ENCODE results near the gene DRC7. TPM values are rescaled to one million over a fixed set of nuclear protein-coding genes. Genes with fewer than 3 reads are reported as not detected.

Gene DRC7
- total RNA-seq, 3 donors from 2014 or later = 1.5 TPM; not detected in 2

GRCh38 chr16:57759131-57759530 is 64.5 kb downstream of the DRC7 start:
- Histone ChIP-seq H3K4me3 (no peak overlapping the region), H3K27ac (peak overlapping the region; percentile 13 to 19), H3K4me1 (no peaks in the 10 kb centered on the region), H3K27me3 (no peaks in the 10 kb centered on the region), H3K36me3 (no peaks in the 10 kb centered on the region), H3K9me3 (no peaks in the 10 kb centered on the region)
- no peak for TF ChIP-seq POLR2A (IDR thresholded peaks at IDR 0.05)
- TF ChIP-seq POLR2AphosphoS5 (IDR thresholded peaks at IDR 0.05) = no peak
- TF ChIP-seq CTCF (IDR thresholded peaks at IDR 0.05) = no peak
- intact Hi-C loops (cut with DNase I; ENCODE audit: low total_unique reads) = loop anchor here (10.0 kb wide), 1 partner anchor 86 kb away; no protein-coding TSS in a partner anchor
- DNase-seq (ENCODE audit: low spot score in 2 of 2) = no peak

DNA sequence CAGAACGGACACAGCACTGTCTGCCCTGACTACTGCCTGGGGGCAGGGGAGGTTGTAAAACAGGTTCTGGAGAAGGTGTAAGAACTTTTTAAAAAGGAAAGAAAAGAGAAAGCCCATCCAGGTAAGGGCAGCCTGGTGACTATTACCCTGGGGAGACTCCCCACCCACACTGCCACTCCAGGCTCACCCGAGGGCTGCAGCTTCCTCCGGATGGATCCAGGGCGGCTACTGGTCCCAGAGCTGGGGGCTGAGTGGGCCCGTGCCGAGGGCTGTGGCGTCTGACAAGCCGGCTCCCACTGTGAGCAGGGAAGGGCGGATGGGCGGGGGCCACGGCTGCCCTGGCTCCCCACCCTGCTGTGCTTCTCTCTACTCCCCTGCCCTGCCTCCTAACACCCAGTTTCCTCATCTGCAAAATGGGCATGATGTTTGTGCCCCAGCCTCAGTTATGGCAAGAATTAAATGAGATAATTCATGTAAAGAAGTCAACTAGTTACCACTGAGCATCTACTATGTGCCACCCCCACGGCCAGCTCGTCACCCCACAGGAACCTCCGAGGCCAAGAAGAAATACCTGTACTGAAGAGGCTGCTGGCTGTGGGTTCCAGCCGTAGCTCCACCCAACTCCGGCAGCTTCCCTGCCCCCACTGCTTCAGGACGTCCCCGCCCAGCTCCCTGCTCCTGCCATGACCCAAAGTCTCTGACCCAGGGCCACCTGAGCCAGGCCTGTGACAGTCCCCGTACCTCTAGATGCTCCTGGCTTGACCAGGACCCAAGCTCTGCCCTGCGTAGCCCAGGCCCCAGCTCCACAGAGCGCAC is 65.1 kb downstream of the DRC7 start:
- no peak overlapping the region for H3K4me3 ChIP-seq
- H3K27ac ChIP-seq = peak overlapping the region in 1 of 2 donors; percentile 13
- H3K36me3 ChIP-seq = no peaks in the 10 kb centered on the region
- no peaks in the 10 kb centered on the region for H3K4me1 ChIP-seq
- intact Hi-C loops (cut with DNase I; ENCODE audit: low total_unique reads) = loop anchor here (10.0 kb wide), 1 partner anchor 85 kb away; no protein-coding TSS in a partner anchor
- peak in 1 of 2 donors; percentile 55 for DNase-seq (ENCODE audit: low spot score in 2 of 2)
- TF ChIP-seq POLR2AphosphoS5 (IDR thresholded peaks at IDR 0.05) (no peak), CTCF (IDR thresholded peaks at IDR 0.05) (no peak), POLR2A (IDR thresholded peaks at IDR 0.05) (no peak)
- H3K9me3 ChIP-seq = no peaks in the 10 kb centered on the region
- no peaks in the 10 kb centered on the region for H3K27me3 ChIP-seq

- intact Hi-C loops (cut with DNase I; ENCODE audit: low total_unique reads) = no loop called here
- DNase-seq (ENCODE audit: low spot score in 2 of 2) = no peak
- Histone ChIP-seq H3K27ac (no peak overlapping the region), H3K36me3 (no peaks in the 10 kb centered on the region), H3K4me3 (no peak overlapping the region), H3K4me1 (no peaks in the 10 kb centered on the region), H3K27me3 (no peaks in the 10 kb centered on the region), H3K9me3 (no peaks in the 10 kb centered on the region)
- TF ChIP-seq POLR2AphosphoS5 (IDR thresholded peaks at IDR 0.05) = no peak
- TF ChIP-seq POLR2A (IDR thresholded peaks at IDR 0.05) = no peak
- no peak for TF ChIP-seq CTCF (IDR thresholded peaks at IDR 0.05)
Measured at GRCh38 chr16:57760357-57761160, 66.0 kb downstream of the DRC7 start.

- no peaks in the 10 kb centered on the region for H3K9me3 ChIP-seq
- H3K36me3 ChIP-seq = no peaks in the 10 kb centered on the region
- DNase-seq (ENCODE audit: low spot score in 2 of 2) = no peak
- no peaks in the 10 kb centered on the region for H3K4me1 ChIP-seq
- no peak overlapping the region for H3K4me3 ChIP-seq
- intact Hi-C loops (cut with DNase I; ENCODE audit: low total_unique reads) = no loop called here
- no peak for TF ChIP-seq POLR2A (IDR thresholded peaks at IDR 0.05)
- TF ChIP-seq CTCF (IDR thresholded peaks at IDR 0.05) = no peak
- no peak for TF ChIP-seq POLR2AphosphoS5 (IDR thresholded peaks at IDR 0.05)
- H3K27ac ChIP-seq = no peak overlapping the region
- H3K27me3 ChIP-seq = no peaks in the 10 kb centered on the region
Measured at GRCh38 chr16:57761301-57761700, 66.7 kb downstream of the DRC7 start.

DNA sequence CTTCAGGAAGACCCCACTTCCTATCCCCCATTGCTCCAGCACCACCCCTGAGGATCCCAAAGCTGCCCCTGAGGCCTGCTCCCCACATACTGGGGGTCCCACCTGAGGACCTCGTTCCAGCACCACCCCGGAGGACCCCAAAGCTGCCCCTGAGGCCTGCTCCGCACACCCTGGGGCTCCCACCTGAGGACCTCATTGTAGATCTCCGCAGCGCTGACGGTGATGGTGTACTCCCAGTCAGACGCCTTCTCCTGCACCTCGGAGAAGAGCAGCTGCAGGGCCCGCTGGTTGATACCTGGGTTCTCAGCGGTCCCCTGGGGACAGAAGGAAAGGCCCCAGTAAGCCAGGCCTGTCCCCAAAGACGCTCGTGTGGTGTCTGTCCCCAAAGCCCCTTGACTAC is 67.4 kb downstream of the DRC7 start:
- TF ChIP-seq POLR2AphosphoS5 (IDR thresholded peaks at IDR 0.05) (no peak), CTCF (IDR thresholded peaks at IDR 0.05) (no peak), POLR2A (IDR thresholded peaks at IDR 0.05) (no peak)
- no peaks in the 10 kb centered on the region for H3K9me3 ChIP-seq
- H3K4me3 ChIP-seq = no peak overlapping the region
- intact Hi-C loops (cut with DNase I; ENCODE audit: low total_unique reads) = no loop called here
- no peaks in the 10 kb centered on the region for H3K27me3 ChIP-seq
- no peaks in the 10 kb centered on the region for H3K4me1 ChIP-seq
- DNase-seq (ENCODE audit: low spot score in 2 of 2) = no peak
- H3K27ac ChIP-seq = no peak overlapping the region
- no peaks in the 10 kb centered on the region for H3K36me3 ChIP-seq

All from breast epithelium (tissue), 4 donors.